ENCODE data around the gene IGFL1. TPM values are rescaled to one million over a fixed set of nuclear protein-coding genes. Genes with fewer than 3 reads are reported as not detected.

Gene IGFL1
- total RNA-seq, 1 donor from 2014 or later: not detected

GRCh38 chr19:46202872-46203860, 26.4 kb upstream of the IGFL1 start:
- peaks cover 47% of the 10 kb centered on the region for H3K4me1 Mint-ChIP-seq (ENCODE audit: low read depth, unreplicated experiment)
- peak overlapping the region; percentile 31 for H3K4me3 Mint-ChIP-seq (ENCODE audit: unreplicated experiment)
- no peak overlapping the region for H3K4me2 ChIP-seq (ENCODE audit: low read length)
- H2AFZ ChIP-seq (ENCODE audit: low read depth, low read length): no peak overlapping the region
- no peaks in the 10 kb centered on the region for H3K79me2 ChIP-seq (ENCODE audit: insufficient read depth, low read length)
- no peaks in the 10 kb centered on the region for H4K20me1 ChIP-seq (ENCODE audit: insufficient read depth, low read length)
- H3K27ac Mint-ChIP-seq (ENCODE audit: unreplicated experiment): peak overlapping the region; percentile 54
- H3K9ac ChIP-seq (ENCODE audit: low read length): no peak overlapping the region
- H3K27me3 ChIP-seq (ENCODE audit: insufficient read depth, low read length): peaks cover 23% of the 10 kb centered on the region
- H3K27me3 Mint-ChIP-seq (ENCODE audit: low read depth, unreplicated experiment): peaks cover 3% of the 10 kb centered on the region
- no peaks in the 10 kb centered on the region for H3K36me3 ChIP-seq (ENCODE audit: insufficient read depth, low read length)
- H3K4me1 ChIP-seq (ENCODE audit: insufficient read depth, low read length): no peaks in the 10 kb centered on the region
- peaks cover 11% of the 10 kb centered on the region for H3K36me3 Mint-ChIP-seq (ENCODE audit: low read depth, unreplicated experiment)
- no peak overlapping the region for H3K27ac ChIP-seq (ENCODE audit: low read depth, low read length)
- H3K4me3 ChIP-seq (ENCODE audit: insufficient read depth, low read depth, low read length): no peak overlapping the region
- peaks cover 11% of the 10 kb centered on the region for H3K9me3 ChIP-seq (ENCODE audit: insufficient read depth, low read depth, low read length)
- DNase-seq (ENCODE audit: low read depth) (no peak), FAIRE-seq (no peak)
- H3K9me3 Mint-ChIP-seq (ENCODE audit: unreplicated experiment): peaks cover 16% of the 10 kb centered on the region
- no peak for TF ChIP-seq CTCF (IDR thresholded peaks at IDR 0.05; ENCODE audit: insufficient read depth, low read depth, low read length)
- no peak for TF ChIP-seq EZH2 (IDR thresholded peaks at IDR 0.05; ENCODE audit: insufficient read depth, low read length)

- H2AFZ ChIP-seq (ENCODE audit: low read depth, low read length): no peak overlapping the region
- H3K4me3 ChIP-seq (ENCODE audit: insufficient read depth, low read depth, low read length): no peak overlapping the region
- H3K4me2 ChIP-seq (ENCODE audit: low read length): no peak overlapping the region
- Mint-ChIP-seq H3K4me3 (ENCODE audit: unreplicated experiment) (no peak overlapping the region), H3K9me3 (ENCODE audit: unreplicated experiment) (peaks cover 16% of the 10 kb centered on the region), H3K27me3 (ENCODE audit: low read depth, unreplicated experiment) (peaks cover 7% of the 10 kb centered on the region), H3K4me1 (ENCODE audit: low read depth, unreplicated experiment) (peaks cover 47% of the 10 kb centered on the region), H3K27ac (ENCODE audit: unreplicated experiment) (no peak overlapping the region), H3K36me3 (ENCODE audit: low read depth, unreplicated experiment) (peaks cover 11% of the 10 kb centered on the region)
- no peak for DNase-seq (ENCODE audit: low read depth)
- TF ChIP-seq CTCF (IDR thresholded peaks at IDR 0.05; ENCODE audit: insufficient read depth, low read depth, low read length) (no peak), EZH2 (IDR thresholded peaks at IDR 0.05; ENCODE audit: insufficient read depth, low read length) (no peak)
- no peak for FAIRE-seq
- H3K27ac ChIP-seq (ENCODE audit: low read depth, low read length): no peak overlapping the region
- no peaks in the 10 kb centered on the region for H4K20me1 ChIP-seq (ENCODE audit: insufficient read depth, low read length)
- no peaks in the 10 kb centered on the region for H3K4me1 ChIP-seq (ENCODE audit: insufficient read depth, low read length)
- H3K27me3 ChIP-seq (ENCODE audit: insufficient read depth, low read length): peaks cover 21% of the 10 kb centered on the region
- no peaks in the 10 kb centered on the region for H3K36me3 ChIP-seq (ENCODE audit: insufficient read depth, low read length)
- peaks cover 11% of the 10 kb centered on the region for H3K9me3 ChIP-seq (ENCODE audit: insufficient read depth, low read depth, low read length)
- no peaks in the 10 kb centered on the region for H3K79me2 ChIP-seq (ENCODE audit: insufficient read depth, low read length)
- no peak overlapping the region for H3K9ac ChIP-seq (ENCODE audit: low read length)
Measured at GRCh38 chr19:46204008-46204407, 25.5 kb upstream of the IGFL1 start.

All from astrocyte (in vitro differentiated cells and primary cell).